Fibroblast of lung (primary cell): ENCODE data around the gene GPR155. TPM values are rescaled to one million over a fixed set of nuclear protein-coding genes. Genes with fewer than 3 reads are reported as not detected.
A peak's percentile ranks its signal among the peaks of the same experiment; 100 is the strongest.

Source experiments
- DNase-seq, 2 donors: peaks; one replicate each; pipeline versions ENCODE4 v3.0.0 to v3.0.0-alpha.2; 2010; ENCODE audit warnings: low read depth in 2 of 2
- H2AFZ ChIP-seq: 2 replicates; pipeline ENCODE4 v1.5.1; 2012; ENCODE audit warnings: low read length, control low read depth, inconsistent platforms
- H3K27ac ChIP-seq: 2 replicates; pipeline ENCODE4 v1.5.1; 2011; ENCODE audit warnings: low read length, control low read depth; ENCODE audit not compliant: insufficient read depth
- H3K27me3 ChIP-seq: 2 replicates; pipeline ENCODE4 v1.5.1; 2011; ENCODE audit warnings: mild to moderate bottlenecking, low read length; ENCODE audit not compliant: control insufficient read depth, insufficient read depth
- H3K36me3 ChIP-seq: 2 replicates; pipeline ENCODE4 v1.5.1; 2011; ENCODE audit warnings: low read length; ENCODE audit not compliant: control insufficient read depth, insufficient read depth
- H3K4me1 ChIP-seq: 2 replicates; pipeline ENCODE4 v1.5.1; 2011; ENCODE audit warnings: low read length; ENCODE audit not compliant: control insufficient read depth, insufficient read depth; ENCODE audit errors: extremely low read depth
- H3K4me2 ChIP-seq: 2 replicates; pipeline ENCODE4 v1.5.1; 2011; ENCODE audit warnings: low read length, control low read depth; ENCODE audit not compliant: insufficient read depth; ENCODE audit errors: extremely low read depth
- H3K4me3 ChIP-seq, 4 experiments: fragments of 200-600 bp in 1 of 4; sonication (generic) in 1 of 4; replicated peaks in 1 of 4; 2 replicates each; pipeline ENCODE4 v1.5.1; 2011 to 2016; ENCODE audit warnings: low read length in 4 of 4, low read depth in 3 of 4, mild to moderate bottlenecking in 3 of 4, control low read depth in 2 of 4, inconsistent platforms in 1 of 4, mixed read lengths in 1 of 4; ENCODE audit not compliant: insufficient read depth in 1 of 4; ENCODE audit errors: control extremely low read depth in 1 of 4
- H3K79me2 ChIP-seq: 2 replicates; pipeline ENCODE4 v1.5.1; 2012; ENCODE audit warnings: mild to moderate bottlenecking, low read length, inconsistent platforms; ENCODE audit not compliant: control insufficient read depth, insufficient read depth
- H3K9ac ChIP-seq: 2 replicates; pipeline ENCODE4 v1.5.1; 2011; ENCODE audit warnings: mild to moderate bottlenecking, low read length, control low read depth; ENCODE audit not compliant: insufficient read depth
- H3K9me3 ChIP-seq: 2 replicates; pipeline ENCODE4 v1.5.1; 2012; ENCODE audit warnings: low read depth, low read length; ENCODE audit not compliant: control insufficient read depth, insufficient read depth
- H4K20me1 ChIP-seq: 2 replicates; pipeline ENCODE4 v1.5.1; 2011; ENCODE audit warnings: low read length; ENCODE audit not compliant: control insufficient read depth, insufficient read depth; ENCODE audit errors: extremely low read depth
- CTCF ChIP-seq, 2 donors: IDR thresholded peaks in 1 of 2; conservative IDR thresholded peaks in 1 of 2; 1 replicate in 1 of 2; 2 replicates in 1 of 2; pipeline ENCODE4 v1.5.1; 2011 to 2012; ENCODE audit warnings: low read length in 2 of 2, control low read depth in 1 of 2, inconsistent platforms in 1 of 2, low read depth in 1 of 2, mild to moderate bottlenecking in 1 of 2
- EZH2 ChIP-seq: IDR thresholded peaks from 2 replicates; pipeline ENCODE4 v1.5.1; 2012; ENCODE audit warnings: low read length, control low read depth, mild to moderate bottlenecking; ENCODE audit errors: missing control alignments
- polyA plus RNA-seq, 2 donors: library from polyadenylated mRNA; depleted of rRNA in 1 of 2; stranded (reverse) in 1 of 2; unstranded in 1 of 2; fragments of >200 nt; gene quantifications; 2 replicates each; pipeline ENCODE4 v1.2.1, GENCODE V29; 2011 to 2012; ENCODE audit warnings: missing spikeins in 1 of 2
- total RNA-seq: library from RNA; depleted of rRNA; stranded (reverse); fragments of >200 nt; gene quantifications from 2 replicates; pipeline ENCODE4 v1.2.1, GENCODE V29; 2014

The GPR155 gene
- total and polyA plus RNA-seq, 2 donors (not counting 1 experiment from before 2014, with no cell fraction given) = 5.1 to 6.4 TPM

DNA sequence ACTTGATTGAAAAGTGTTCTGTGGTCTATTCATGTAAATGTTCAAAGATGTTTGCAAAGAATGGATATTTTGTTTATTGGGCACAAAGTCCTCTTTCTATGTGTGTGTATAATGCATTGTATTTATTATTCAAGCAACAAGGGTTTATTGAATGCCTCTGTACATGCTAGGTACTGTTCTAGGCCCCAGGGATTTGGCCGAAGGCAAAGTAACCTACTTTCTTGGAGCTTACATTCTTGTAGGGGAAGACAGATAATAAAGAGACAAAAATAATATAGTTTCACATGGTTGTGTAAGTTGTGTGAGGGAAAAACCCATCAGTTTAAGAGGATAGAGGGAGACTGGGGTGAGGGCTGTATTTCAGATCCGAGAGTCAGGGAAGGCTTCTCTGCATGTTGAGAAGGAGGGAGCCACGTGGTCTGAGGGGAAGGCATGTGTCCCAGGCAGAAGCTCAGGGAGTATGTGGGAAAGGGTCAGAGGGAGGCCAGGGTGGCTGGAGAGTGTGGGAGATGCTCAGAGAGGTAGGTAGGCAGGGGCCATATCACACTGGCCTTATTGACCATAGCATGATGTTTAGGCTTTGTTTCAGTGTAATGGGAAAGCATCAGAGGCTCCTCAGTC is 40.4 kb upstream of the GPR155 start:
- no peak for DNase-seq
- Histone ChIP-seq H3K4me3 (no peak overlapping the region), H3K79me2 (no peaks in the 10 kb centered on the region), H3K27ac (no peak overlapping the region), H3K36me3 (no peaks in the 10 kb centered on the region), H3K4me1 (no peaks in the 10 kb centered on the region), H3K9me3 (no peaks in the 10 kb centered on the region), H3K9ac (no peak overlapping the region), H3K4me2 (no peak overlapping the region), H2AFZ (no peak overlapping the region), H4K20me1 (no peaks in the 10 kb centered on the region), H3K27me3 (no peaks in the 10 kb centered on the region)
- TF ChIP-seq EZH2 (no peak), CTCF (conservative IDR thresholded peaks at IDR 0.05 in 1 of 2, IDR thresholded peaks at IDR 0.05 in 1 of 2; ENCODE audit: low read depth in 1 of 2, low read length in 2 of 2) (no peak)

- Histone ChIP-seq H3K4me2 (no peak overlapping the region), H3K27ac (no peak overlapping the region), H3K9ac (no peak overlapping the region), H2AFZ (no peak overlapping the region), H3K4me3 (no peak overlapping the region), H4K20me1 (no peaks in the 10 kb centered on the region), H3K4me1 (no peaks in the 10 kb centered on the region), H3K9me3 (no peaks in the 10 kb centered on the region), H3K79me2 (no peaks in the 10 kb centered on the region), H3K36me3 (no peaks in the 10 kb centered on the region), H3K27me3 (no peaks in the 10 kb centered on the region)
- no peak for DNase-seq
- no peak for TF ChIP-seq EZH2
- TF ChIP-seq CTCF (conservative IDR thresholded peaks at IDR 0.05 in 1 of 2, IDR thresholded peaks at IDR 0.05 in 1 of 2; ENCODE audit: low read depth in 1 of 2, low read length in 2 of 2) = no peak
These were observed 37.7 kb upstream of the GPR155 start for GRCh38 chr2:174524527-174524926.

- Histone ChIP-seq H3K79me2 (no peaks in the 10 kb centered on the region), H4K20me1 (no peaks in the 10 kb centered on the region), H3K4me3 (no peak overlapping the region), H2AFZ (no peak overlapping the region), H3K4me1 (no peaks in the 10 kb centered on the region), H3K4me2 (no peak overlapping the region), H3K9me3 (no peaks in the 10 kb centered on the region), H3K27me3 (no peaks in the 10 kb centered on the region), H3K36me3 (no peaks in the 10 kb centered on the region), H3K27ac (no peak overlapping the region), H3K9ac (no peak overlapping the region)
- peak; percentile 5 to 31 for DNase-seq
- TF ChIP-seq EZH2 (no peak), CTCF (conservative IDR thresholded peaks at IDR 0.05 in 1 of 2, IDR thresholded peaks at IDR 0.05 in 1 of 2; ENCODE audit: low read depth in 1 of 2, low read length in 2 of 2) (peak; percentile 19 to 20)
These were observed 35.7 kb upstream of the GPR155 start for GRCh38 chr2:174522553-174522952.
